ENCODE measurements around the gene ARSB.

DNA sequence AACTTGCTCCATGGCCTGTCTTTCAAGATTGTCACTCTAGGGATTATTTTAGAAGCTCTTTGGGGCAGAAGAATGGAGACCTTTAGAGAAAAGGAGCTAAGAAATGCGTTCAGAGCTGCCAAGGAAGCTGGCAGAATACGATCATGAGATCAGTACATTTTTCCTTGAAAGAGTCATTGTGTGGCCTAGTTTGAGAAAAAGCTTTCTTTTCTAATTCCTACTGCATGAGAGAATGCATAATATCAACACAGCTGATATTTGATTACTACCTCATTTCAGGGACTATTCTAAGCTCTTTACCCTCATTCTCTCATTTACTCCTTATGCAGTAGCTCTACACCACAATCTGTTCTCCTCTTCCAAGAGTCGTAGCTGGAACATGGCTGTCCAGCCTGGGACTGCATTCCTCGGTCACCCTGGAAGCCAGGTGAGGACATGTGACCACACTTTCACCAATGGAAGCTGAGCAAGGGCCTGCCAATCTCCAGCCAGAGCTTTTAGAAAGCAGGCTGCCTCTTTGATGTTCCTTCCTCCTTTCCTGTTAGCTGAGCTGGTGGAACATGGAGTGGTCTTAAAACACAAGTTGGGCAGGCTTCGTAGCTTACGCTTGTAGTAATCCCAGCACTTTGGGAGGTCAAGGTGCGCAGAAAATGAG is 237.3 kb downstream of the ARSB start:
- no peak for TF ChIP-seq CTCF (IDR thresholded peaks at IDR 0.05)
- no peak for TF ChIP-seq EZH2 (IDR thresholded peaks at IDR 0.05; ENCODE audit: borderline replicate concordance, insufficient read depth, low read depth, low read length, poor library complexity, severe bottlenecking)
